ENCODE data around the gene PDPK1. TPM values are rescaled to one million over a fixed set of nuclear protein-coding genes. Genes with fewer than 3 reads are reported as not detected.

PDPK1 gene
- total RNA-seq, 1 experiment from 2014 or later, result 57.4 TPM

DNA sequence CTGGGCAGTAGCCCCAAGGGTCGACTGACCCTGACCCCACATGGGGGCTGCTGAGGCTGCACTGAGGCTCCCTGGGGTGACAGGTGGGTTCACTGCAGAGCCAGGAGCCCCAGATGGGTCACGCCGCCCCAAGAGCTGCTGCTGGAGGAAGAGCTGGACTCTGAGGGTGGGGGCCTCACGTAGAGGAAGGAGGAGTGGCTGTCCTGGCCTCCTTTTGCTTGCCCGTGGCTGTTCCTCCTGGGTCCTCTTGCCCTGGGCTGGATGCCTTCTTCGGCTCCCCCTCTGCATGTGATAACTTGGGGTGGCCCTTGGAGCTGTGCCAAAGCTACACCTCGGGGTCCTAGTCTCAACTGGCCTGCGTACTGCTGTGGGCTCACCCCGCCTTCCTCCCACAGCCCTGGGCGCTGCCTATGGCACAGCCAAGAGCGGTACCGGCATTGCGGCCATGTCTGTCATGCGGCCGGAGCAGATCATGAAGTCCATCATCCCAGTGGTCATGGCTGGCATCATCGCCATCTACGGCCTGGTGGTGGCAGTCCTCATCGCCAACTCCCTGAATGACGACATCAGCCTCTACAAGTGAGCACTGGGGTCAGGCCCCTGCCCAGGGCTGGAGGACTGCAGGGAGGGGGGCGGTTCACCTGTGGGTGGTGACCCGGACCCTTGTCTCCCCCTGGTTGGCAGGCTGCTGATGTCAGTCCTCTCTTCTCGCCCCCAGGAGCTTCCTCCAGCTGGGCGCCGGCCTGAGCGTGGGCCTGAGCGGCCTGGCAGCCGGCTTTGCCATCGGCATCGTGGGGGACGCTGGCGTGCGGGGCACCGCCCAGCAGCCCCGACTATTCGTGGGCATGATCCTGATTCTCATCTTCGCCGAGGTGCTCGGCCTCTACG lies 18.8 kb upstream of the PDPK1 start:
- TF ChIP-seq, protein P1, sequence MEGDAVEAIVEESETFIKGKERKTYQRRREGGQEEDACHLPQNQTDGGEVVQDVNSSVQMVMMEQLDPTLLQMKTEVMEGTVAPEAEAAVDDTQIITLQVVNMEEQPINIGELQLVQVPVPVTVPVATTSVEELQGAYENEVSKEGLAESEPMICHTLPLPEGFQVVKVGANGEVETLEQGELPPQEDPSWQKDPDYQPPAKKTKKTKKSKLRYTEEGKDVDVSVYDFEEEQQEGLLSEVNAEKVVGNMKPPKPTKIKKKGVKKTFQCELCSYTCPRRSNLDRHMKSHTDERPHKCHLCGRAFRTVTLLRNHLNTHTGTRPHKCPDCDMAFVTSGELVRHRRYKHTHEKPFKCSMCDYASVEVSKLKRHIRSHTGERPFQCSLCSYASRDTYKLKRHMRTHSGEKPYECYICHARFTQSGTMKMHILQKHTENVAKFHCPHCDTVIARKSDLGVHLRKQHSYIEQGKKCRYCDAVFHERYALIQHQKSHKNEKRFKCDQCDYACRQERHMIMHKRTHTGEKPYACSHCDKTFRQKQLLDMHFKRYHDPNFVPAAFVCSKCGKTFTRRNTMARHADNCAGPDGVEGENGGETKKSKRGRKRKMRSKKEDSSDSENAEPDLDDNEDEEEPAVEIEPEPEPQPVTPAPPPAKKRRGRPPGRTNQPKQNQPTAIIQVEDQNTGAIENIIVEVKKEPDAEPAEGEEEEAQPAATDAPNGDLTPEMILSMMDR (IDR thresholded peaks at IDR 0.05; ENCODE audit: unreplicated experiment), result no peak
- no peaks in the 10 kb centered on the region for H3K27me3 Mint-ChIP-seq (ENCODE audit: unreplicated experiment)
- peaks cover 90% of the 10 kb centered on the region for H3K36me3 Mint-ChIP-seq (ENCODE audit: insufficient read depth, unreplicated experiment)
- H3K4me3 Mint-ChIP-seq (ENCODE audit: low read depth, unreplicated experiment), result peak overlapping the region; percentile 83
- no peak for DNase-seq
- CTCF ChIA-PET, result interaction anchor here (0.6 to 0.7 kb wide), 2 partner anchors 8 to 32 kb away, joined by 3 to 4 read pairs; no protein-coding TSS in a partner anchor
- no peaks in the 10 kb centered on the region for H3K9me3 Mint-ChIP-seq (ENCODE audit: low read depth, unreplicated experiment)
- BruUV-seq (replicated peaks), result no TSS peak
- H3K27ac Mint-ChIP-seq (ENCODE audit: unreplicated experiment), result peak overlapping the region; percentile 77
- intact Hi-C loops (cut with micrococcal nuclease; ENCODE audit: unreplicated experiment), result no loop called here
- peaks cover 49% of the 10 kb centered on the region for H3K4me1 Mint-ChIP-seq (ENCODE audit: low read depth, unreplicated experiment)

DNA sequence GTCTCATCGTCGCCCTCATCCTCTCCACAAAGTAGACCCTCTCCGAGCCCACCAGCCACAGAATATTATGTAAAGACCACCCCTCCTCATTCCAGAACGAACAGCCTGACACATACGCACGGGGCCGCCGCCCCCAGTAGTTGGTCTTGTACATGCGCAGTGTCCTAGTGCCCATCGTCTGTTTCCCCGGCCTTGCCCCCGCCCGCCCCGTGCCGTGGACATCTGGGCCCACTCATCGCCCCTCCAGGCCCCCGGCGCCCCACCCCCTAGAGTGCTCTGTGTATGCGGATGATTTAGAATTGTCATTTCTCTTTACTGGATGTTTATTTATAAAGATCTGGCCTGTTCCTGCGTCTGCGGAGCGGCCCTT lies 18.1 kb upstream of the PDPK1 start:
- TF ChIP-seq, protein P1 (IDR thresholded peaks at IDR 0.05; ENCODE audit: unreplicated experiment), result no peak
- CTCF ChIA-PET, result interaction anchor here (0.7 to 1.6 kb wide), 5 partner anchors 8 to 731 kb away, joined by 3 to 11 read pairs (median 3); partner anchors contain the start of gene PDPK1
- Mint-ChIP-seq H3K36me3 (ENCODE audit: insufficient read depth, unreplicated experiment) (peaks cover 90% of the 10 kb centered on the region), H3K4me1 (ENCODE audit: low read depth, unreplicated experiment) (peaks cover 55% of the 10 kb centered on the region), H3K27ac (ENCODE audit: unreplicated experiment) (peak overlapping the region; percentile 77), H3K27me3 (ENCODE audit: unreplicated experiment) (no peaks in the 10 kb centered on the region), H3K9me3 (ENCODE audit: low read depth, unreplicated experiment) (no peaks in the 10 kb centered on the region), H3K4me3 (ENCODE audit: low read depth, unreplicated experiment) (peak overlapping the region; percentile 83)
- no peak for DNase-seq
- BruUV-seq (replicated peaks), result no TSS peak
- intact Hi-C loops (cut with micrococcal nuclease; ENCODE audit: unreplicated experiment), result no loop called here

DNA sequence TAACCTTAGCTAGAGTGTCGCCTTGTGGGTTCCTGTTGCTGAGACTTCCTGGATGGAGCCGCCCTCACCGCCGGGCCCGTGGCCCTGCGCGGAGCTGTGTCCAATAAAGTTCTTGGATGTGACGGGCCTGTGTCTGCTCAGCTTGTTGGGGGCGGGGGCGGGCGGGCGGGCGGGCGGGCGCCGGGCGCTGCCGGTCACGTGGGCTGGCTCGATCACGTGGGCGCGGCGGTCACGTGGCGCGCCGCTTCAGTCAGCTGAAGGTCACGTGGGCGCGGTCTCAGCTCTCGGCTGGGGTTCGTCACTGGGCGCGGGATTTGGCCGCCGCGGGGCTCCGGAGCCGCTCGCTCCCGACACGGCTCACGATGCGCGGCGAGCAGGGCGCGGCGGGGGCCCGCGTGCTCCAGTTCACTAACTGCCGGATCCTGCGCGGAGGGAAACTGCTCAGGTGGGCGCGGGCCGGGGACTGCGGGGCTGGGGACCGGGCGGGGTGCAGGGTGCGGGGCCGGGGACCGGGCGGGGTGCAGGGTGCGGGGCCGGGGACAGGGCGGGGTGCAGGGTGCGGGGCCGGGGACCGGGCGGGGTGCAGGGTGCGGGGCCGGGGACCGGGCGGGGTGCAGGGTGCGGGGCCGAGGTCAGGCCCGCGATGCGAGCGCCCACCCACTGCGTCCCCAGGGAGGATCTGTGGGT lies 17.6 kb upstream of the PDPK1 start, which contains the start of gene AMDHD2:
Gene AMDHD2, plus strand, starts transcription at position 275 of the 687 bp plus-strand sequence. Its CDS starts 88 bp downstream, at position 363.
- peaks cover 90% of the 10 kb centered on the region for H3K36me3 Mint-ChIP-seq (ENCODE audit: insufficient read depth, unreplicated experiment)

More for the DNA sequence above, 17.6 kb upstream of the PDPK1 start, which contains the start of gene AMDHD2:
- H3K27me3 Mint-ChIP-seq (ENCODE audit: unreplicated experiment), result no peaks in the 10 kb centered on the region
- H3K27ac Mint-ChIP-seq (ENCODE audit: unreplicated experiment), result peak within 1 kb of the TSS; percentile 93
- TF ChIP-seq, protein P1 (IDR thresholded peaks at IDR 0.05; ENCODE audit: unreplicated experiment), result no peak
- intact Hi-C loops (cut with micrococcal nuclease; ENCODE audit: unreplicated experiment), result no loop called here
- peaks cover 56% of the 10 kb centered on the region for H3K4me1 Mint-ChIP-seq (ENCODE audit: low read depth, unreplicated experiment)
- H3K9me3 Mint-ChIP-seq (ENCODE audit: low read depth, unreplicated experiment), result no peaks in the 10 kb centered on the region
- peak; percentile 93 for DNase-seq
- no TSS peak for BruUV-seq (replicated peaks)
- CTCF ChIA-PET, result interaction anchor here (0.7 to 1.6 kb wide), 5 partner anchors 12 to 732 kb away, joined by 3 to 11 read pairs (median 3); partner anchors contain the start of gene PDPK1
- H3K4me3 Mint-ChIP-seq (ENCODE audit: low read depth, unreplicated experiment), result peak within 1 kb of the TSS; percentile 83
